ENCODE measurements around the gene NOL3. TPM values are rescaled to one million over a fixed set of nuclear protein-coding genes. Genes with fewer than 3 reads are reported as not detected.
A peak's percentile ranks its signal among the peaks of the same experiment; 100 is the strongest.

The NOL3 gene
- total and polyA plus RNA-seq, 2 of the 13 experiments (the other 11 are each of a cell fraction or from before 2014, with no cell fraction given), result 5.7 to 20.5 TPM

DNA sequence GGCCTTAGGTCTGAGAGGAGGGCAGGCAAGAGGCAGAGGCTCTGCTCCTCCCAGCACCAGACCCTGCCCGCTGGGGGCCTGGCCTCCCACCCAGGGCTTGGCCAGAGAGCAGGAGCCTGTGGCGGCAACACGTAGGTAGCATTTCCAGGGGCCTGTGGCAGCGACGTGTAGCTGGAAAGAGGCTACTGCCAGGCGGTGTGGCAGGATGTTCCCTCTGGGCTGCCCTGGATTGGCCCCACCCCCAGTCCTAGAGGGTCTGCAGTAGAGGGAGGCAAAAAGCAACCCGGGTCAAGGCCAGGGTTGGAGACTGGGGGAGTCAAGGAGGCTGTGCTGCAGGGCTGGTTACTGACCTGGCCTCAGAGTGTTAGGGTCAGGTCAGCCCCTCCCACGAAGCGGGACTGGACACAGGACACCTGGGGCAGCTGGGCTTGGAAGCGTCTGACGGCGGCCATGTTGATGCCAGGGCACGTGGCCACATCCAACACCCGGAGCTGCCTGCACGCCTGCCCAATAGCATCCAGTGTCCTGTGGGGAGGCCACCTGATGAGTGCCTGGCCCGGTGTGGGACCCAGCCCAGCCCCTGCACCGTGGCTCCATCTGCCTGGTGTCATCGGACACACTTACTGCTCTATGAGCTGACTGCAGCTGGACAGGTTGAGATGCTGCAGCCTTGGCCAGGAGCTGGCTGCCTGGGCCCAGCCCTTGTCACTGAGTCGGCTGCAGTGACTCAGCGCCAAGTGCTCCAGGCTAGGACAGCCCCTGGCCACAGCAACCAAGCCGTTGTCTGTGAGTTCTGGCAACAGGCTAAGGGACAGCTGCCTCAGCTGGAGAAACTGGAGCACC lies 37.1 kb downstream of the NOL3 start:
- in situ Hi-C loops (cut with HindIII; ENCODE audit: extremely low pct_ligation_motif_present, low pct_unique_long_range_greater_than_20kb), result no loop called here
- no TSS peak for BruUV-seq (replicated peaks)
- TF ChIP-seq, protein P1, sequence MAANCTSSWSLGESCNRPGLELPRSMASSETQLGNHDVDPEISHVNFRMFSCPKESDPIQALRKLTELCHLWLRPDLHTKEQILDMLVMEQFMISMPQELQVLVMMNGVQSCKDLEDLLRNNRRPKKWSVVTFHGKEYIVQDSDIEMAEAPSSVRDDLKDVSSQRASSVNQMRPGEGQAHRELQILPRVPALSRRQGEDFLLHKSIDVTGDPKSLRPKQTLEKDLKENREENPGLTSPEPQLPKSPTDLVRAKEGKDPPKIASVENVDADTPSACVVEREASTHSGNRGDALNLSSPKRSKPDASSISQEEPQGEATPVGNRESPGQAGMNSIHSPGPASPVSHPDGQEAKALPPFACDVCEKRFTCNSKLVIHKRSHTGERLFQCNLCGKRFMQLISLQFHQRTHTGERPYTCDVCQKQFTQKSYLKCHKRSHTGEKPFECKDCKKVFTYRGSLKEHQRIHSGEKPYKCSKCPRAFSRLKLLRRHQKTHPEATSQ (CRISPR knock-in tag; IDR thresholded peaks at IDR 0.05; ENCODE audit: borderline replicate concordance), result no peak
- TF ChIP-seq KMT2B (CRISPR knock-in tag; IDR thresholded peaks at IDR 0.05) (0 out of 2 replicates have a peak, but pooled peaks have one; percentile 21), AGO2 (optimal IDR thresholded peaks at IDR 0.05; ENCODE audit: low read depth, low read length) (peak; percentile 93), CBX5 (CRISPR knock-in tag; IDR thresholded peaks at IDR 0.05; ENCODE audit: borderline replicate concordance) (no peak), SIX4 (CRISPR knock-in tag; IDR thresholded peaks at IDR 0.05) (no peak), MEF2D (CRISPR knock-in tag; IDR thresholded peaks at IDR 0.05) (no peak), MXD4 (CRISPR knock-in tag; IDR thresholded peaks at IDR 0.05) (no peak), IRX3 (CRISPR knock-in tag; IDR thresholded peaks at IDR 0.05; ENCODE audit: borderline replicate concordance, low read depth) (no peak), ZNF251 (CRISPR knock-in tag; IDR thresholded peaks at IDR 0.05) (no peak), ZNF724P (CRISPR knock-in tag; IDR thresholded peaks at IDR 0.05; ENCODE audit: borderline replicate concordance) (no peak), NCOA1 (CRISPR knock-in tag; IDR thresholded peaks at IDR 0.05) (no peak), SCMH1 (CRISPR knock-in tag; IDR thresholded peaks at IDR 0.05; ENCODE audit: borderline replicate concordance) (no peak), ZNF598 (CRISPR knock-in tag; IDR thresholded peaks at IDR 0.05; ENCODE audit: borderline replicate concordance) (no peak), ZNF703 (CRISPR knock-in tag; IDR thresholded peaks at IDR 0.05; ENCODE audit: borderline replicate concordance) (no peak), ATM (IDR thresholded peaks at IDR 0.05; ENCODE audit: borderline replicate concordance) (no peak), GLI4 (CRISPR knock-in tag; IDR thresholded peaks at IDR 0.05; ENCODE audit: borderline replicate concordance) (no peak), ZNF816 (CRISPR knock-in tag; IDR thresholded peaks at IDR 0.05; ENCODE audit: borderline replicate concordance) (no peak)
- TF ChIP-seq, protein P2, sequence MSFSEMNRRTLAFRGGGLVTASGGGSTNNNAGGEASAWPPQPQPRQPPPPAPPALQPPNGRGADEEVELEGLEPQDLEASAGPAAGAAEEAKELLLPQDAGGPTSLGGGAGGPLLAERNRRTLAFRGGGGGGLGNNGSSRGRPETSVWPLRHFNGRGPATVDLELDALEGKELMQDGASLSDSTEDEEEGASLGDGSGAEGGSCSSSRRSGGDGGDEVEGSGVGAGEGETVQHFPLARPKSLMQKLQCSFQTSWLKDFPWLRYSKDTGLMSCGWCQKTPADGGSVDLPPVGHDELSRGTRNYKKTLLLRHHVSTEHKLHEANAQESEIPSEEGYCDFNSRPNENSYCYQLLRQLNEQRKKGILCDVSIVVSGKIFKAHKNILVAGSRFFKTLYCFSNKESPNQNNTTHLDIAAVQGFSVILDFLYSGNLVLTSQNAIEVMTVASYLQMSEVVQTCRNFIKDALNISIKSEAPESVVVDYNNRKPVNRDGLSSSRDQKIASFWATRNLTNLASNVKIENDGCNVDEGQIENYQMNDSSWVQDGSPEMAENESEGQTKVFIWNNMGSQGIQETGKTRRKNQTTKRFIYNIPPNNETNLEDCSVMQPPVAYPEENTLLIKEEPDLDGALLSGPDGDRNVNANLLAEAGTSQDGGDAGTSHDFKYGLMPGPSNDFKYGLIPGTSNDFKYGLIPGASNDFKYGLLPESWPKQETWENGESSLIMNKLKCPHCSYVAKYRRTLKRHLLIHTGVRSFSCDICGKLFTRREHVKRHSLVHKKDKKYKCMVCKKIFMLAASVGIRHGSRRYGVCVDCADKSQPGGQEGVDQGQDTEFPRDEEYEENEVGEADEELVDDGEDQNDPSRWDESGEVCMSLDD (CRISPR knock-in tag; IDR thresholded peaks at IDR 0.05; ENCODE audit: borderline replicate concordance), result no peak
- TF ChIP-seq, protein P3, sequence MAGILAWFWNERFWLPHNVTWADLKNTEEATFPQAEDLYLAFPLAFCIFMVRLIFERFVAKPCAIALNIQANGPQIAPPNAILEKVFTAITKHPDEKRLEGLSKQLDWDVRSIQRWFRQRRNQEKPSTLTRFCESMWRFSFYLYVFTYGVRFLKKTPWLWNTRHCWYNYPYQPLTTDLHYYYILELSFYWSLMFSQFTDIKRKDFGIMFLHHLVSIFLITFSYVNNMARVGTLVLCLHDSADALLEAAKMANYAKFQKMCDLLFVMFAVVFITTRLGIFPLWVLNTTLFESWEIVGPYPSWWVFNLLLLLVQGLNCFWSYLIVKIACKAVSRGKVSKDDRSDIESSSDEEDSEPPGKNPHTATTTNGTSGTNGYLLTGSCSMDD (CRISPR knock-in tag; IDR thresholded peaks at IDR 0.05), result no peak

More for the DNA sequence above, 37.1 kb downstream of the NOL3 start:
- no peak for DNase-seq (ENCODE audit: low spot score)
- Histone ChIP-seq H2AFZ (ENCODE audit: low read length) (no peak overlapping the region), H3K9me3 (ENCODE audit: low read length) (no peaks in the 10 kb centered on the region), H4K20me1 (ENCODE audit: insufficient read depth, low read length) (no peaks in the 10 kb centered on the region), H3K4me3 (replicated peaks in 1 of 3; ENCODE audit: insufficient read depth in 1 of 3, low read depth in 2 of 3, low read length in 3 of 3) (no peak overlapping the region; a peak in 1 of 6 replicates), H3K9ac (ENCODE audit: insufficient read depth, low read depth, low read length) (peak overlapping the region; percentile 5; the same call in 1 of the 2 replicates), H3K4me1 (ENCODE audit: insufficient read depth, low read length) (peaks cover 55% of the 10 kb centered on the region), H3K4me2 (ENCODE audit: low read depth, low read length) (peak overlapping the region; percentile 4; the same call in 1 of the 2 replicates), H3K79me2 (ENCODE audit: insufficient read depth, low read length) (no peaks in the 10 kb centered on the region), H3K27ac (ENCODE audit: extremely low read length, insufficient read depth, low read length) (no peak overlapping the region), H3K36me3 (replicated peaks in 1 of 2; ENCODE audit: control insufficient read depth in 1 of 2, insufficient read depth in 2 of 2, low read length in 2 of 2) (peaks cover 9 to 10% of the 10 kb centered on the region in 2 experiments; a peak in 3 of 5 replicates), H3K27me3 (ENCODE audit: control insufficient read depth in 1 of 2, insufficient read depth in 2 of 2, low read length in 2 of 2) (no peaks in the 10 kb centered on the region)
- ChIA-PET POLR2A (interaction anchor here (0.5 to 2.1 kb wide), 7 partner anchors 9 to 40 kb away, joined by 3 to 6 read pairs (median 3); partner anchors contain the start of genes FHOD1, NOL3 and TMEM208), CTCF (ENCODE audit: low intra/inter-chr PET ratio, low total read pairs) (no interaction called here)
- 52% methylated on average over 15 of the region's 21 CpGs for WGBS (ENCODE audit: low lambda C conversion rate)
- intact Hi-C loops (cut with micrococcal nuclease; ENCODE audit: unreplicated experiment), result no loop called here
- FAIRE-seq, result no peak
- ATAC-seq, result peak; percentile 15
